ENCODE data around the gene CNP.

CNP gene

DNA sequence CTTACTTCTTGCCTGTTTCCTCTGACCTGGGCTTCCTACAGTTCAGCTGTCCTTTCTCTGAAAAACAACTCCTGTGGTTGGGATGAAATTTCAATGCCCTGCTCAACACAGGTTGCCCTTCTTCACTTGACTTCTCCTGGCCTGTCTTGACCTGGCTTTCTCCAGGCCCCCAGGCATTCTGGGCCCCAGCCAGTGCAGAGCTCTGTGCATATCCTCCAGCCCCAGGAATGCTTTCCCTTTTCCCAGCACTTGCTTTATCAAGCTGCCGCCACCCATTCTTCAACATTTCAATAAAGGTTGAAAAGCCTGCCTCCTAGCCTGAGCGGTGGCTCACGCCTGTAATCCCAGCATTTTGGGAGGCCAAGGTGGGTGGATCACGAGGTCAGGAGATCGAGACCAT is 25.4 kb upstream of the CNP start:
- DNase-seq (ENCODE audit: low read depth, low spot score), result no peak

DNA sequence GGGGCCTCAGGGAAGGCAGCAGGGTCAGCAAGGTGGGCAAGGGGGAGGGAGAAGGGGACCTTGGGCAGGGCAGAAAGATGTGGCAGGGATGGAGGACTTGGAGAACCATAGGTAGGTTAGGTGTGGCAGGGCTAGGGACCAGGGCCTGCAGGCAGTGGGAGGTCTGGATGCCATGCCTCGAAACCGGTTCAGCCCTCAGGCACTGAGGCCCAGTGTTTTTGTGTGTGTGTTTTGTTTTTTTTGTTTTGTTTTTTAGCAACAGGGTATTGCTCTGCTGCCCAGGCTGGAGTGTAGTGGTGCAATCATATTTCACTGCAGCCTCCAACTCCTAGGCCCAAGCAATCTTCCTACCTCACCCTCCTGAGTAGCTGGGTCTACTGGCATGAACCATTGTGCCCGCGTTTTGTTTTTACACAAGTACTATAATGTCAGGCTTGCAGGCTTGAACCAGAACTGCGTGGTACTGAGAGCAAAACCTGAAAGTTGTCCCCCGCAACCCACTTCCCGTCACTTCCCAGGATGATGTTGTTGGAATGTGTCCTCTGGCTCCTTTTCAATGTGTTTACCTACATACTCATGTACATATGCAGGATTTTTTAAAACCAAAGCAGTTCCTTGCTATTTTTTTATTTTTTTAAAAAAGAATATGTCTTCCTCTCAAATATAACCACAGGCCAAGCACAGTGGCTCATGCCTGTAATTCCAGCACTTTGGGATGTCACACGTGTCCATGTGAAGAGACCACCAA is 23.8 kb upstream of the CNP start:
- no peak for DNase-seq (ENCODE audit: low read depth, low spot score)

DNA sequence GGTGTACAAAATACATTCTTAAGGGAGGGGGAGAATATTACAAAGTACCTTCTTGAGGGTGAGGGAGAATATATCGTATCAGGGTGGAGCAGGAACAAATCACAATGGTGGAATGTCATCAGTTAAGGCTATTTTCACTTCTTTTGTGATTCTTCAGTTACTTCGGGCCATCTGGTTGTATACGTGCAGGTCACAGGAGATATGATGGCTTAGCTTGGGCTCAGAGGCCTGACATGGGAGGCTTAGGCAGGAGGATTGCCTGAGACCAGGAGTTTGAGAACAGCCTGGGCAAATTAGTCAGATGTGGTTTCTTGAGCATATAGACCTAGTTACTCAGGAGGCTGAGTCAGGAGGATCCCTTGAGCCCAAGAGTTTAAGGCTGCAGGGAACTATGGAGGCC is 23.1 kb upstream of the CNP start:
- no peak for DNase-seq (ENCODE audit: low read depth, low spot score)

DNA sequence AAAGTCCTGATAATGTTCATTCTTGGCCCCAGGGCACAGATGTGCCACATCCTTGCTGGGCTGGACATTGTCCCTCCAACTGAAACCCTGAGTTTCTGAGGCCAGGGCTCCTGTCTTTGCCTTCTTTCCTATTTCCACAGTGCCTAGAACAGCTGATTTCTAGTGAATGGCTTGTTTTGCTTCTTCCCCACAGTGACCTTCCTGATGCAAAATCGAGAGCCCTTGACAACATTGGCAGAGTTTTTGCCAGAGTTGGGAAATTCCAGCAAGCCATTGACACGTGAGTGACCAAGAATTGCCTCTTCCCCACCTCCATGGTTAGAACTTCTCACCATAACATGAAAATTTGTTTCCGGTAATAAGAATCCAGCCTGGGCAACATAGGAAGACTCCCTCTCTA is 21.7 kb upstream of the CNP start:
- DNase-seq (ENCODE audit: low read depth, low spot score), result no peak

DNA sequence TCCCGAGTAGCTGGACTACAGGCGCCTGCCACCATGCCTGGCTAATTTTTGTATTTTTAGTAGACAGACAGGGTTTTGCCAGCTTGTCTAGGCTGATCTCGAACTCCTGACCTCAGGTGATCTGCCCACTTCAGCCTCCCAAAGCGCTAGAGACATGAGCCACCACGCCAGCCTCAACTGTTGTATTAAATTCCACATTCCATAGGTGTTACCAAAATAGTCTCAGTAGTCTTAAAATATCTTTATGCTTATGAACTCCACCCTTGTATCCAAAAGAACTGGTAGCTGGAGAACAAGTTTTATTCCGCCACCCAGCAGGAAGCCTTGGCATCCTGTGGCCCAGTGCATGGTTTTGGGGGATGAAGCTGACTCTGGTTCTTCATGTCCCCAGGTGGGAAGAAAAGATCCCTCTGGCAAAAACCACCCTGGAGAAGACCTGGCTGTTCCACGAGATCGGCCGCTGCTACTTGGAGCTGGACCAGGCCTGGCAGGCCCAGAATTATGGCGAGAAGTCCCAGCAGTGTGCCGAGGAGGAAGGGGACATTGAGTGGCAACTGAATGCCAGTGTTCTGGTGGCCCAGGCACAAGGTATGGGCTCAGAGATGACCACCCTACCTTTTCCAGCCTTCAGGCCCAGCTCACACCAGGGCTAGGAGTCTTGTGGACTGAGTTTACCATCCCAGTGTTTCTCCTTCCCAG is 17.7 kb upstream of the CNP start:
- DNase-seq (ENCODE audit: low read depth, low spot score), result no peak

DNA sequence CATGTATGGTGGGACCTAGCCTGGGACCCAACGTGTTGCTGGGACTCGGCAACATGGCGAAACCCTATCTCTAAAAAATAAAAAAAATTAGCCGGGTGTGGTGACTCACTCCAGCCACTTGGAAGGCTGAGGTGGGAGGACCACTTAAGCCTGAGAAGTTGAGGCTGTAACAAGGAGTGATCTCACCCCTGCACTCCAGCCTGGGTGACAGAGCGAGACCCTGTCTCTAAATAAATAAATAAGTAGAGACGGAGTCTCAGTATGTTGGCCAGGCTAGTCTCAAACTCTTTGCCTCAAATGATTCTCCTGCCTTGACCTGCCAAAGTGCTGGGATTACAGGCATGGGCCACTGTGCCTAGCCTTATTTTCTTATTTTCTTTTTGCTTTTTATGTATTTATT is 10.1 kb upstream of the CNP start:
- DNase-seq (ENCODE audit: low read depth, low spot score), result no peak

DNA sequence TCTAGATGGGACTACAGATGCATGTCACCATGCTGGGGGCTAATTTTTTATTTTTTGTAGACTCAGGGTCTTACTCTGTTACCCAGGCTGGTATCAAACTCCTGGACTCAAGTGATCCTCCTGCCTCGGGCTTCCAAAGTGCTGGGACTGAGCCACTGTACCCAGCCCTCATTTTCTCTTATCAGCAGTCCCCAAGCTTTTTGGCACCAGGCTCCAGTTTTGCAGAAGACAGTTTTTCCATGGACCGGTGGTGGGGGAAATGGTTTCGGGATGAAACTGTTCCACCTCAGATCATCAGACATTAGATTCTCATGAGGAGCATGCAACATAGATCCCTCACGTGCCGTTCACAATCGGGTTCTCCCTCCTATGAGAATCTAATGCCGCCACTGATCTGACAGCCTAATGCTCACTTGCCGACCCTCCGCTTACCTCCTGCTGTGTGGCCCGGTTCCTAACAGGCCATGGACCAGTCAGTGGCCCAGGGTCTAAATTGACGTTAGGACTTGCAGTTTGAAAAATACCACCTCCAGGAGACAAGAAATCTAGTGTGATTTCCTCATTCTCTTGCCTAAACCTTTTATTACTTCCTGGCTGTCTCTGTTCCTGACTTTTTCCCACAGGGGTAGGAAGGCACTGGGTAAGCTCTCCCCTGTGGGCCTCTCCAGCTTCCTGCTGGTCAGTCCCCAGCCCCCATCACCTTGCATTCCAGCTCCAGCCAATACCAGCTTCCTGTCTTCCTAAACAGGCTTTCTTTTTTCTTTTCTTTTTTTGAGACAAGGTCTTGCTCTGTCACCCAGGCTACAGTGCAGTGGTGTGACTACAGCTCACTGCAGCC is 9.3 kb upstream of the CNP start:
- DNase-seq (ENCODE audit: low read depth, low spot score), result no peak

DNA sequence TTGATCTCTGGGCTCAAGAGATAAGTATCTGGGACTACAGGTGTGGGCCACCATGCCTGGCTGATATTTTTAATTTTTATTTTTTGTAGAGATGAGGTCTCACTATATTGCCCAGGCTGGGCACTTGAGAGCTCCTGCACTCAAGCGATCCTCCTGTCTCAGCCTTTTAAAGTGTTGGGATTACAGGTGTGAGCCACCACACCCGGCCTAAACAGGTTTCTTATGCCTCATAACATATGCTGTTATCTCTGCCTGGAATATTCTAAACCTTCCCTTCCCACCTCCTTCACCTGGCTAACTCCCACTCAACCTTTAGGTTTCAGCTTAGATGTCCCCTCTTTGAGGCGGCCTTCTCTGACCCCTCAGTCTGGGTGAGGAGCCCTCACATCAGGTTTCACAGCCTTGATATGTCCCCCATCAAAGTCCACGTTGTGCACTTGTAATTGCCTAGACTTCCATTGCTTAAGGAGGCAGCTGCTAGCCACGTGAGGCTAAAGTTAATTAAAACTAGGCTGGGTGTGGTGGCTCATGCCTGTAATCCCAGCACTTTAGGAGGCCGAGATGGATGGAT is 8.6 kb upstream of the CNP start:
- DNase-seq (ENCODE audit: low read depth, low spot score), result no peak

DNA sequence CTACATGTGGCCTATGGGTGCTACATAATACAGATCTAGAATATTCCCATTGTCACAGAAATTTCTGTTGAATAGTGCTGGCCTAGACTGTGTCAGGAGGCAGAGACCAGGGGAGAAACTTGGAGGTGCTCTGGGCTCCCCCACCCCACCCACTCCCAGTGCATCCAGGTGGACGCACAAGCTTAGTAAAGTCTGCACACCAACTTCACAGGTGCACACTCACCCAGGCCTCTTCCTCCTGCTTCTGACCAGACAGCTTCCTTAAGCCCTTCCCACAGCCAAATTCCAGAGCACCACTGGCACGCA is 7.6 kb upstream of the CNP start:
- DNase-seq (ENCODE audit: low read depth, low spot score), result no peak

DNA sequence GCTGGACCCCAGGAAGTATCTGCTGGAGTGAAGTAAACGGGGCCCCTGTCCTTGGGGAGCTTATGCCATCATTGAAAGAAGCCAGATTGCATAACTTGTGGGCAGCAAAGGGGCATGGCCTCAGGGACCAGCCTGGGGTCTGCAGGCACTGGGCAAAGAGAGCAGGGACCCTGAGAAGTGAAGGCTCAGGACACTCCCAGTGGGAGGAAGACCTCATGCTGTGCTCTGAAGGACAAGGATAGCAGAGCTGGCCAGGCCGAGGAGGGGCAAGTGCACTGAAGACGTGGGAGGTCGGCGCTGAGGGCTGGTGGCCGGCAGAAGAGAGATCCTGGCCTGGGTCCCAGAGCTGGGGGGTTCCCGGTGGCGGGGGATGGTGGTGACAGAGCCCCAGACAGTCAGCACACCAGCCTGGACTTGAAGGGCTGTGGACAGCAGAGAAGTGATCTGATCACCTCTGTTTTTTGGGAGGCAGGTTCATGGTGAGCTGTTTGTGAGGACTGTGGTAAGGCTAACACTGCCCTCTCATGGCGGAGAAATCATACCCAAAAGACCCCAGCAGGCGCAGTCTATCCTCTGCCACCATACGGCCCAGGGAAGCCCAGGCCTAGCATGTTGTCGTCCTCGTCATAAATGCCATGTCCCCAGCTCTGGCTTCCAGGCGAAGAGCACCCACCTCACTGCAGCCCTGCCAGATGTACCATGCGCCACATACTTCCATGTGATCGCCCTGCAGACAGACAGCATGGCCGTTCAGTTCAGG is 7.1 kb upstream of the CNP start:
- no peak for DNase-seq (ENCODE audit: low read depth, low spot score)

DNA sequence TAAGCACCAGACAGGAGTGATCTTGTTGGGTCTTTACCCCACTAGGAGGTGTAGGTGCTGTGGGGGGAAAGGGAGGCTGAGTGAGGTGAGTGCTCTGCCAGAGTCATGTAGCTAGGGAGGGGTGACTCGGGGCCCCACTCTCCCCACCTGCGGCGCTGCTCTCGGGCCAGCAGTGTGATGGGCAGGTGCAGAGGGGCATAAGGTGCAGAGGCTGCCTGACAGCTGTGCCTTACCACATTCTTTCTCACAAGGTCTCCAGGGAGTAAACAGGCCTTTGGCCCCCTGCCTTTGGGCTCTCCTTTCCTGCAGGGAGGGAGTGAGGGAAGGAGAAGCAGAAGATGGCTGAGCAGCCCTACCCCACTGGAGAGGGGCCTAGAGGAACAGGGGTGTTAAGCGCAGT is 4.5 kb upstream of the CNP start:
- DNase-seq (ENCODE audit: low read depth, low spot score), result no peak

DNA sequence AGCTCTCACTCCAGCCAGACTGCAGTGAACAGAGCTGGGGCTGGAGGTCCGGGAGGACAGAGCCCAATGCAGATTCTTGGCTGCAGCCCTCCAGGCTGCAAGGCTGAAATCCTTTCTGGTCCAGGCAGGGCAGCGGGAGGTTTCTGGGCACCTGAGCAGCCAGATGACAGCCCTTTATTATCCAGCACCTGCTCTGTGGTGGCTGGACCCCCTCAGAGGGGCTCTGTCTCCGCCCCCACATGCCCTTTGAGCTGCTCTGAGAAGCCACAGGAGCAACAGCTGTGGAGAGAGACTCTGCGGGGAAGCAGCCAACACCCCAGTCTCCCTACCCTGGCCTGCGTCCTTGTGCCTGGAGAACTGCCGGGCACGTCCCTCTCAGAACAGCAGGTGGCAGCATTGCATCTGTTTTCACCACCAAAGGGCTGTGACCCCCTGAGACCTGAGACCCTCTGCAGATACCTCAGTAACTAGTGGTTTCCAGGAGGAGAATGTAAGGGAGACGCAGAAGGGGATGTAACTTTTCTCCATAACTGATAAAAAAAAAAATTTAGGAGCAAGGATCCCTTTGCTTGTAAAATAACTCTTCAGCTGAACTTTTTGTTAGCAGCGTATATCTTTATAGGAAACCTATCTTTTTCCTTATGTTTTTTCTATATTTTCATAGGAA is 3.7 kb upstream of the CNP start:
- no peak for DNase-seq (ENCODE audit: low read depth, low spot score)

DNA sequence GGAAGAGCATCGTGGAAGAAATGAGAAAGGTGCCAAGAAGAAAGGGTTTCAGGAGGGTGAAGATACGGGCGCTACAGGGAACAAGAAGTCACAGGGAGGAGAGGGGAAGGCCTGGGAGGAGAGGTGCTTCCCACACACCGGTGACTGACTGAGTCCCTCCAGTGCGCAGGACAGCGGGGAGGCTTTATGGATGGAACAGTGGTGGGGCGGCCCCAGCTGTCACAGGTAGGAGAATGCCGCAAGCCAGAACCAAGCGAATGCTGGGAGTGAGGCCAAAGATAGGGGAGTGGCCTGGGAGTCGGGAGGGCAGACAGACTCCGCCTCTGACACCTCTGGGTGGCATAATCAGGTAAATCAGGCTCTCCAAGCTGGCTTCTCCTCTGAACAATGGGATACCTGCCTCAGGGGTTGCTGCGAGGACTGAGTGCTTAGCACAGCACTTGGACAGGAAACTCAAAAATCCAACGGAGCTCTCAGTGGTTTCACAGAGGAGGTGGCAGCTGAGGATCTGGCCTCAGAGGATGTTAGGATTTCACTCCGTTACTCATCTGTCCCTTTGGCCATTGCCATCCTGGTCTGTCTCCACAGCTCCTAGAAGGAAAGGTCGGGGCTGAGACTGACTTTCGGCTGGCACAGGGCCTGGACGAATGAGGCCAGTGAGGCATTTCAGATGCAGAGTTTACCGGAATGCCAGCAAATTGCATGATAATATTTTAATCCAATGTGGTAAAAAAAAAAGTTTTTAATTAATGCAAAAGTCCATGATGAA is 717 bp upstream of the CNP start:
- no peak for DNase-seq (ENCODE audit: low read depth, low spot score)

DNA sequence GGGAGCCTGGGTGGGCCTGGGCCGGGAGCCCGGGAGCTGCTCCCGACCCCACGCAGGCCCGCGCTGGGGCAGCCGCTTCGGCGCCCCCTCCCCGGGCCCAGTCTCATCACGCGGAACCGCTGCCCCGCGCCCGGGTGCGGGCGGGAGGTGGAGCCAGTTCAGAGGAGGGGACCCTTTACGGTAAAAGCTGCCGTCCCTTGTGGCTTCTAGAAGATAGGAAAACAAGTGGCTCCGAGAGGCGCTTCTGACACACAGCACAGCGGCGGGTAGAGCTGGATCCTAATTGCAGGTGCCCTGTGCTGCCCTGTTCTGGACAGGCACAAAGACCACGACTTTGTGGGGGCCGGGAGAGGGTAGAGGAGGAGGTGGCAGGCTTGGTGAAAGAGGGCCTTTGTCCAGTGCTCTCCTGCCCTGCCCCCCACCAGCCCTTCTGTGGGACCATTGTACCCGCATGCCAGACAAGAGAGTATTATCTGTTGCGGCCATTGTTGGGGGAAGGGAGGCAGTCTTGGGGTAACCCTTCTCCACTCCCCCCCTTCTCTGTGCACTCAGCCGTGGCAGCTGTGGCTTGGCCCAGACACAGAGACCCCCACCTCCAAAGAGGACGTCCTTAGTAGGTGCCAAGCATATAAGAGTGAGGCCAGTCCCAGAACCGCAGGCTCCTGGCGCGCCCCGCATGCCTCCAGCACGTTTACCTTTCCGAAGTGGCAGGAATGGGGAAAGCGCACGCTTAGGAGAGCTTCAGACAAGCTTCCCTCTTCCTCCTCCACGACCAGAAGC is 736 bp downstream of the CNP start:
- no peak for DNase-seq (ENCODE audit: low read depth, low spot score)

DNA sequence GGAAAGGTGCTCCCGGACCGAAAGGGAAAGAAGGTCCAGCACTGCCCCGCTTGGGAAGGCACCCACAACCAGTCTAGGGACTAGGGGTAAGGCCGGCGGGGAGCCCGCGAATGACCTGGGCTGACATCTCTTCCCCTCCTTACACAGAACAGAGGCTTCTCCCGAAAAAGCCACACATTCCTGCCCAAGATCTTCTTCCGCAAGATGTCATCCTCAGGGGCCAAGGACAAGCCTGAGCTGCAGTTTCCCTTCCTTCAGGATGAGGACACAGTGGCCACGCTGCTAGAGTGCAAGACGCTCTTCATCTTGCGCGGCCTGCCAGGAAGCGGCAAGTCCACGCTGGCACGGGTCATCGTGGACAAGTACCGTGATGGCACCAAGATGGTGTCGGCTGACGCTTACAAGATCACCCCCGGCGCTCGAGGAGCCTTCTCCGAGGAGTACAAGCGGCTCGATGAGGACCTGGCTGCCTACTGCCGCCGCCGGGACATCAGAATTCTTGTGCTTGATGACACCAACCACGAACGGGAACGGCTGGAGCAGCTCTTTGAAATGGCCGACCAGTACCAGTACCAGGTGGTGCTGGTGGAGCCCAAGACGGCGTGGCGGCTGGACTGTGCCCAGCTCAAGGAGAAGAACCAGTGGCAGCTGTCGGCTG is 1.5 kb downstream of the CNP start:
- no peak for DNase-seq (ENCODE audit: low read depth, low spot score)

DNA sequence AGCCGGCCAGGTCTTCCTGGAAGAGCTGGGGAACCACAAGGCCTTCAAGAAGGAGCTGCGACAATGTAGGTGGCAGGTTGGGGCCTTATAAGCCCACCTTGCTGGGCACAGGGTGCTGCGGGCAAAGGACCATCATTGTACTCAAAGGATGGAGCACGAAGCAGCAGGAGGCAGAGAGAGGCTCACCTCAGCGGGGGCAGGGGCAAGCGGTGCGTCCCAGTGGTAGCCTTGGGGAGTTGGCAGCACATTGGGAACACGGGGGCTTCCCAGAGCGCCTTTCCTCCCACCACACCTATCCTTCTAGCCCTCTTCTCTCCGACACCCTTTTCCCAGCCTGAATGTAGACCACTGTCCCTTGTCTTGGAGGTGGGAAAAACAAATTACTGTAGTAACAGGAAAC is 2.1 kb downstream of the CNP start:
- DNase-seq (ENCODE audit: low read depth, low spot score), result no peak

DNA sequence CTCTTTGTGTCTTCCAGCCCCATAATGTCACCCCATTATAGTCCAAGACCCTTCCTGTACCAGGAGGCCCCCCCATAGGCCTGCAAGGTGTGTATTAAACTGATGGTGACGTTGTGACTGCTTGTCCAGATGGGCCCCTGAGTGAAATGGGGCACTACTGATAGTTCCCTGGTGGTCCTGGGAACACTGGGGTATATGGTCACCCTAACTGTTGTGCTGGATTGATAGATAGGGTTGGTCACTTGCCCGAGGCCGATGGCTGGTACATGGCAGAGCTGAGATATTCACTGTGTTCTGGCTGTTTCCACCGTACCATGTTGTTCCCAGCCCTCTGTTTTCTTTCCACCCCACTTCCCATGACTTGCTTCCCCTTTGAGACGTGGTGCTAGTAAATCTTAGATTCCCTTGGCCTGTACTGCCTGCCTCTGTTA is 4.3 kb downstream of the CNP start:
- DNase-seq (ENCODE audit: low read depth, low spot score), result no peak

DNA sequence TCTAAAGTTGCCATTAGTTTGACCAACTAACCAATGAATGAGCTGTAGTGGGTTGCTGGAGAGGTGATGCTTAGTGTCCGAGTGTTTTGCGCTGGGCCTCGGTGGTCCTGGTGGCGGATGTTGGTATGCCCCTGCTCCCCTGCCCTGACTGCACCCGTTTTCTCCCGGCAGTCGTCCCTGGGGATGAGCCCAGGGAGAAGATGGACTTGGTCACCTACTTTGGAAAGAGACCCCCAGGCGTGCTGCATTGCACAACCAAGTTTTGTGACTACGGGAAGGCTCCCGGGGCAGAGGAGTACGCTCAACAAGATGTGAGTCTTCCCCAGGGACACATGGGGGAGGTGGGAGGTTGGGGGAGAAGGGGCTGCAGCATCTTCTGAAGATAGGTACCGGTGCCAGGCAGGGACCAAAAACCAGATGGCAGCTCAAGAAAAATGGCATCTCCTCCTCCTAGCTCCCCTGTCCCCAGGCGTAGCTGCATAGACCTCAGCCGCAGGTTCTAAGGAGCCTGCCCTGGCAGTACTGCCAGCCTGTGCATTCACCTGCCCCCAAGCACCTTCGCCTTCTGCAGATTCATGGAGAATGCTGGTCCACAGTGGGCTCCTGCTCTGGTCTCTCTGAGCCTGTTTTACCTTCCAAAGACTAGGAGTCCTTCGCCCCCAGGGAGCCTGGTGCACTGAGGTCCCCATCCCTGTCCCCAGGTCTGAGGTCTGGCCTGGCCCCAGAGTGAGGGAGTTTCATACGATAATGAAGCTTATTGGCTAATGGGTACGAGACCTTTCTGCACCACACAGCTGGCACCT is 5.3 kb downstream of the CNP start:
- DNase-seq (ENCODE audit: low read depth, low spot score), result no peak
